ENCODE measurements around the gene SRRM3.

- TF ChIP-seq CTCF (IDR thresholded peaks at IDR 0.05; ENCODE audit: insufficient read depth, low read depth, low read length) (no peak), EZH2 (IDR thresholded peaks at IDR 0.05; ENCODE audit: insufficient read depth, low read length) (no peak)
These were observed 34.5 kb downstream of the SRRM3 start for GRCh38 chr7:76236224-76236623.
